HG03060 (cell line): Measurements from ENCODE around the gene TFG.

Source experiments
- ATAC-seq: cut with Tn5 transposase; IDR thresholded peaks from one replicate; pipeline ENCODE4 v1.9.1; 2021; ENCODE audit warnings: low read depth, moderate number of reproducible peaks; ENCODE audit not compliant: unreplicated experiment

The TFG gene

DNA sequence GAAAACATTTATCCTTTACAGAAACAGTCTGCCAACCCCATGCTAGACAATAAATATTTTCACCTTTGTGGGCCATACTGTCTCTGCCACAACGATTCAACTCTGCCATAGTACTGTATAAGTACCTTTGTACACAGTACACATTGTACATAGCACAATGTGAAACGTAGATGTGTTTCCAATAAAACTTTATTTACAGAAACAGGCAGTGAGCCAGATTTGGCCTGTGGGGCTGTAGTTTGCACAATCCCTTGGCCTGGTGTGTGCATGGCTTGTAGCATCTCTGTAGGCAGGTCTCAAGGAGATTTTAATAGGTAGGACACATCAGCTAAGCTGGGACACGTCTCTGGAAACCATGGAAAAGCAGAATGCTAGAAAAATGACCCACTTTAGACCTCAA is 74.3 kb downstream of the TFG start:
- ATAC-seq = no peak

DNA sequence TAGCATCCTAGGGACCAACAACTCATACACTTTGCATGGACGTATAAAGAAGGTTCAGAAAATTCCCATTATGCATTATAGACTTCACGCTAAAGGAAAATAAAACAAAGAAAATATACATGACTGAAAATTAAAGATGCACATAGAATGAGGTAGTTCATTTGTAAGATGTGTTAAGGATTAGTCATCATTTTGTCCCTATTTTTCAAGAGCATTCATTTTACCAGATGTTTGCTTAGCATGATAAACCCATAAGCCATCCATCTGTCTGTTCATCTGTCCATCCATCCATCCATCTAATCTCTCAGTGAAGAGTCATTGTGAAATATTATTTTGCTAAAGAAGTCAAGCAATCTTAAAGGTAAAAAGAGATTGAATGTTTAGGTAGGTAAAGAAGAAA is 80.3 kb downstream of the TFG start:
- ATAC-seq = no peak

DNA sequence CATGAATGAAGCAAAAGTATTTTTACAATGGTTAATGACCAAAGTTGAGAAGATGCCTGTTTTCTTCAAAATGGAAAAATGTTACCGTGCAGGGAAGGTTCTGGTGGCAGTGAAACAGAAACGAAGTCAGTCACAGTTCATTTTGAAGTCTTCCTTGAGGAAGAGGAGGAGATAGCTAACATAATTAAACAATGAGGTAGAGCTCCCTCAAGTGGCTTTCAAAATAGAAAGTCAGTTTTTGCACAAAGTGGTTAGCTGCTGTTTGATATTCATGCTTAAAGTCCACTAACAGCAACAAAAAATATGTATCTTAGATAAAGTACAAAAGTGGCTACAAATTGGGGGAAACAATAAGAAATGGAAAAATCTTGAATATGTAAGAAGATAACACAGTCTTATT is 87.3 kb downstream of the TFG start:
- no peak for ATAC-seq

DNA sequence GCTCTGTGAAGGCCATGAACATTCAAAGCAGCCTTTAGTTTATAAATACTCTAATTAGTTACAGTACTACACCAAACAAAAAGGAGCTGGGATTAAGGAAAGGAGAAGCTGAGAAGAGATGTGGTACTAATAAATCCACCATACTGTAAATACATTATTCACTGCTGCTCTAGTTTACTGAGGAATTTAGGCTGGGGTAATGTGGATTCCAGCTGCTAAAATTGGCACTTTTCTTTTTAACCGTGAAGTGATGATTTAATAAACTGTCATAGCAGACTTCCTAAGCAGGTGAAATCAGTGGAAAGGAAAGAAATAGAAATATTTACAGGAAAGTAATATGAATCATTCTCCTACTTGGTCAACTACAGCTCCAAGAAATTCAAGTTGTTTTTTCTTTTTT is 88.7 kb downstream of the TFG start:
- no peak for ATAC-seq
